Naive B cell (primary cell): ENCODE measurements around the gene ZNRF1. TPM values are rescaled to one million over a fixed set of nuclear protein-coding genes. Genes with fewer than 3 reads are reported as not detected.

Source experiments
- ATAC-seq, 2 donors: fragments of 150-1000 bp; cut with Tn5 transposase; 2 replicates each; pipeline ENCODE4 v1.10.0; 2021; ENCODE audit warnings: low read depth in 2 of 2, mild to moderate bottlenecking in 2 of 2, moderate library complexity in 2 of 2
- DNase-seq: peaks from one replicate; pipeline ENCODE4 v3.0.0; 2022
- H3K27ac Mint-ChIP-seq, 6 donors: one replicate each; pipeline ENCODE4 v1.8.0; 2020 to 2022; ENCODE audit warnings: mild to moderate bottlenecking in 6 of 6, mixed read lengths in 6 of 6, moderate library complexity in 5 of 6, inconsistent platforms in 2 of 6
- H3K27me3 Mint-ChIP-seq, 3 donors: one replicate each; pipeline ENCODE4 v1.8.0; 2021 to 2022; ENCODE audit warnings: mixed read lengths in 3 of 3, mild to moderate bottlenecking in 1 of 3
- H3K36me3 Mint-ChIP-seq, 2 donors: one replicate each; pipeline ENCODE4 v1.8.0; 2020 to 2022; ENCODE audit warnings: mixed read lengths in 2 of 2, inconsistent platforms in 1 of 2, mild to moderate bottlenecking in 1 of 2
- H3K4me1 Mint-ChIP-seq, 3 donors: one replicate each; pipeline ENCODE4 v1.8.0; 2020 to 2022; ENCODE audit warnings: mixed read lengths in 3 of 3, inconsistent platforms in 1 of 3, mild to moderate bottlenecking in 1 of 3, moderate library complexity in 1 of 3
- H3K4me3 Mint-ChIP-seq, 8 donors: one replicate each; pipeline ENCODE4 v1.8.0; 2020 to 2022; ENCODE audit warnings: mild to moderate bottlenecking in 8 of 8, mixed read lengths in 8 of 8, moderate library complexity in 8 of 8, inconsistent platforms in 2 of 8
- H3K9me3 Mint-ChIP-seq, 7 donors: one replicate each; pipeline ENCODE4 v1.8.0; 2020 to 2022; ENCODE audit warnings: mixed read lengths in 7 of 7, mild to moderate bottlenecking in 5 of 7, inconsistent platforms in 2 of 7, moderate library complexity in 1 of 7
- polyA plus RNA-seq, 6 donors: library from polyadenylated mRNA; unstranded; fragments of 300-500 nt; fragmentation: Illumina TruSeq; gene quantifications; one replicate each; pipeline ENCODE4 v1.2.3, GENCODE V29; 2021; ENCODE audit warnings: low read depth in 6 of 6

ZNRF1 gene
- polyA plus RNA-seq, 6 donors from 2014 or later: 1.1 TPM; not detected in 5

- H3K27ac Mint-ChIP-seq: no peak overlapping the region
Measured at GRCh38 chr16:75107505-75107904, 108.7 kb downstream of the ZNRF1 start.

GRCh38 chr16:75108792-75109731 is 110.2 kb downstream of the ZNRF1 start:
- H3K9me3 Mint-ChIP-seq: peaks cover 0 to 5% (median 3%) of the 10 kb centered on the region in 7 donors
- H3K27ac Mint-ChIP-seq: peak overlapping the region in 2 of 6 donors; percentile 37 to 45
- peaks cover 4 to 7% of the 10 kb centered on the region in 2 donors for H3K36me3 Mint-ChIP-seq
- ATAC-seq (peak; percentile 57 to 59), DNase-seq (peak; percentile 17)
- peak overlapping the region in 5 of 8 donors; percentile 1 to 67 (median 37) for H3K4me3 Mint-ChIP-seq
- H3K4me1 Mint-ChIP-seq: peaks cover 33 to 52% (median 46%) of the 10 kb centered on the region in 3 donors
- peaks cover 71 to 96% (median 94%) of the 10 kb centered on the region in 3 donors for H3K27me3 Mint-ChIP-seq

More at GRCh38 chr16:75107505-75107904, 108.7 kb downstream of the ZNRF1 start:
- H3K36me3 Mint-ChIP-seq: peaks cover 6 to 10% of the 10 kb centered on the region in 2 donors
- H3K9me3 Mint-ChIP-seq: peaks cover 0 to 7% (median 4%) of the 10 kb centered on the region in 7 donors
- H3K4me1 Mint-ChIP-seq: peaks cover 33 to 50% (median 46%) of the 10 kb centered on the region in 3 donors
- DNase-seq (no peak), ATAC-seq (no peak)
- H3K27me3 Mint-ChIP-seq: peaks cover 79 to 97% (median 92%) of the 10 kb centered on the region in 3 donors
- no peak overlapping the region for H3K4me3 Mint-ChIP-seq

GRCh38 chr16:75109732-75110243 is 111.0 kb downstream of the ZNRF1 start:
- peak overlapping the region in 4 of 6 donors; percentile 31 to 70 (median 44) for H3K27ac Mint-ChIP-seq
- no peaks in the 10 kb centered on the region for H3K36me3 Mint-ChIP-seq
- H3K9me3 Mint-ChIP-seq: no peaks in the 10 kb centered on the region
- peaks cover 64 to 90% (median 87%) of the 10 kb centered on the region in 3 donors for H3K27me3 Mint-ChIP-seq
- ATAC-seq (no peak), DNase-seq (no peak)
- H3K4me1 Mint-ChIP-seq: peaks cover 33 to 49% (median 46%) of the 10 kb centered on the region in 3 donors
- H3K4me3 Mint-ChIP-seq: peak overlapping the region in 5 of 8 donors; percentile 1 to 67 (median 40)

- no peaks in the 10 kb centered on the region for H3K9me3 Mint-ChIP-seq
- ATAC-seq: peak; percentile 75 to 76
- no peaks in the 10 kb centered on the region for H3K36me3 Mint-ChIP-seq
- peak overlapping the region in 6 of 8 donors; percentile 10 to 75 (median 41) for H3K4me3 Mint-ChIP-seq
- peak; percentile 66 for DNase-seq
- peaks cover 57 to 79% (median 76%) of the 10 kb centered on the region in 3 donors for H3K27me3 Mint-ChIP-seq
- no peak overlapping the region for H3K27ac Mint-ChIP-seq
- peaks cover 29 to 40% (median 38%) of the 10 kb centered on the region in 3 donors for H3K4me1 Mint-ChIP-seq
Measured at GRCh38 chr16:75110637-75111513, 112.1 kb downstream of the ZNRF1 start.

- Mint-ChIP-seq H3K4me3 (peak overlapping the region in 1 of 8 donors; percentile 19), H3K9me3 (no peaks in the 10 kb centered on the region), H3K27ac (no peak overlapping the region), H3K4me1 (peaks cover 29 to 39% (median 38%) of the 10 kb centered on the region in 3 donors), H3K36me3 (no peaks in the 10 kb centered on the region), H3K27me3 (peaks cover 51 to 72% (median 69%) of the 10 kb centered on the region in 3 donors)
- no peak for DNase-seq
- peak; percentile 3 to 26 for ATAC-seq
Measured at GRCh38 chr16:75111514-75111940, 112.7 kb downstream of the ZNRF1 start.

GRCh38 chr16:75111961-75112733 is 113.3 kb downstream of the ZNRF1 start:
- Mint-ChIP-seq H3K27ac (peak overlapping the region in 1 of 6 donors; percentile 59), H3K4me1 (peaks cover 28 to 39% (median 38%) of the 10 kb centered on the region in 3 donors), H3K27me3 (peaks cover 50 to 66% (median 63%) of the 10 kb centered on the region in 3 donors), H3K36me3 (no peaks in the 10 kb centered on the region), H3K4me3 (no peak overlapping the region), H3K9me3 (no peaks in the 10 kb centered on the region)
- no peak for DNase-seq
- ATAC-seq: no peak

- H3K36me3 Mint-ChIP-seq: no peaks in the 10 kb centered on the region
- H3K4me1 Mint-ChIP-seq: peaks cover 25 to 38% (median 38%) of the 10 kb centered on the region in 3 donors
- ATAC-seq: no peak
- no peak for DNase-seq
- no peaks in the 10 kb centered on the region for H3K9me3 Mint-ChIP-seq
- no peak overlapping the region for H3K4me3 Mint-ChIP-seq
- peak overlapping the region in 1 of 6 donors; percentile 59 for H3K27ac Mint-ChIP-seq
- H3K27me3 Mint-ChIP-seq: peaks cover 43 to 62% (median 56%) of the 10 kb centered on the region in 3 donors
Measured at GRCh38 chr16:75112734-75113491, 114.1 kb downstream of the ZNRF1 start.

GRCh38 chr16:75113541-75114121 is 114.8 kb downstream of the ZNRF1 start:
- no peaks in the 10 kb centered on the region for H3K9me3 Mint-ChIP-seq
- no peak overlapping the region for H3K4me3 Mint-ChIP-seq
- no peak for DNase-seq
- H3K27me3 Mint-ChIP-seq: peaks cover 40 to 55% (median 48%) of the 10 kb centered on the region in 3 donors
- no peak for ATAC-seq
- H3K27ac Mint-ChIP-seq: no peak overlapping the region
- H3K36me3 Mint-ChIP-seq: no peaks in the 10 kb centered on the region
- peaks cover 24 to 37% (median 33%) of the 10 kb centered on the region in 3 donors for H3K4me1 Mint-ChIP-seq

GRCh38 chr16:75114179-75114945 is 115.5 kb downstream of the ZNRF1 start:
- Mint-ChIP-seq H3K27ac (no peak overlapping the region), H3K36me3 (no peaks in the 10 kb centered on the region), H3K27me3 (peaks cover 34 to 48% (median 41%) of the 10 kb centered on the region in 3 donors), H3K4me3 (no peak overlapping the region), H3K9me3 (no peaks in the 10 kb centered on the region), H3K4me1 (peaks cover 17 to 30% (median 25%) of the 10 kb centered on the region in 3 donors)
- ATAC-seq: no peak
- no peak for DNase-seq

- Mint-ChIP-seq H3K4me1 (peaks cover 9 to 22% (median 17%) of the 10 kb centered on the region in 3 donors), H3K27ac (no peak overlapping the region), H3K9me3 (peaks cover 0 to 2% (median 0%) of the 10 kb centered on the region in 7 donors), H3K4me3 (no peak overlapping the region), H3K36me3 (no peaks in the 10 kb centered on the region), H3K27me3 (peaks cover 28 to 40% (median 33%) of the 10 kb centered on the region in 3 donors)
- no peak for DNase-seq
- ATAC-seq: no peak
Measured at GRCh38 chr16:75114946-75115825, 116.4 kb downstream of the ZNRF1 start.
